Gastrocnemius medialis (tissue), 4 donors: ENCODE measurements around the gene RRP36. TPM values are rescaled to one million over a fixed set of nuclear protein-coding genes. Genes with fewer than 3 reads are reported as not detected.
A peak's percentile ranks its signal among the peaks of the same experiment; 100 is the strongest.

Experiments
- ATAC-seq, 2 donors: fragments of 150-250 bp; one replicate each; pipeline ENCODE4 v1.9.1; 2016
- DNase-seq, 2 donors: peaks; one replicate each; pipeline ENCODE4 v3.0.0-alpha.2; 2019
- H3K27ac ChIP-seq, 4 donors: fragments of 200-600 bp; sonication (generic); 1 replicate in 1 of 4; 2 replicates in 3 of 4; pipeline ENCODE4 v1.5.1; 2016 to 2018; ENCODE audit warnings: mild to moderate bottlenecking in 2 of 4, moderate library complexity in 1 of 4
- H3K27me3 ChIP-seq, 3 donors: fragments of 200-600 bp; sonication (generic) in 2 of 3; 1 replicate in 1 of 3; 2 replicates in 2 of 3; pipeline versions ENCODE4 v1.5.1 to v1.6.0; 2016 to 2019; ENCODE audit warnings: mild to moderate bottlenecking in 1 of 3, moderate library complexity in 1 of 3
- H3K36me3 ChIP-seq, 2 donors: fragments of 200-600 bp; sonication (generic) in 1 of 2; one replicate each; pipeline ENCODE4 v1.5.1; 2017 to 2018
- H3K4me1 ChIP-seq, 2 donors: fragments of 200-600 bp; sonication (generic) in 1 of 2; one replicate each; pipeline ENCODE4 v1.5.1; 2016 to 2017; ENCODE audit warnings: mild to moderate bottlenecking in 2 of 2
- H3K4me3 ChIP-seq, 4 donors: fragments of 200-600 bp; sonication (generic) in 3 of 4; 1 replicate in 1 of 4; 2 replicates in 3 of 4; pipeline ENCODE4 v1.5.1; 2016 to 2019; ENCODE audit warnings: mild to moderate bottlenecking in 2 of 4
- H3K9me3 ChIP-seq, 3 donors: fragments of 200-600 bp; sonication (generic) in 2 of 3; 1 replicate in 1 of 3; 2 replicates in 2 of 3; pipeline ENCODE4 v1.5.1; 2016 to 2019
- POLR2A ChIP-seq, 2 donors: fragments of 450-650 bp; IDR thresholded peaks; one replicate each; pipeline ENCODE4 v1.6.1; 2017; ENCODE audit warnings: antibody characterized with exemption in 2 of 2, mild to moderate bottlenecking in 2 of 2, moderate library complexity in 2 of 2
- in situ Hi-C, 4 donors: fragments of 200-750 bp; cut with MboI; loops; one replicate each; pipeline versions ENCODE4 v1.15.0 to v1.8.0; 2017; ENCODE audit warnings: low sequenced_read_pairs in 4 of 4
- intact Hi-C: fragments of 100-400 bp; cut with DNase I; formaldehyde crosslinking; loops from one replicate; pipeline ENCODE4 v1.15.1; 2023; ENCODE audit warnings: low total_unique reads
- total RNA-seq, 4 donors: library from RNA; depleted of rRNA; stranded (reverse); fragments of >200 nt; gene quantifications; one replicate each; pipeline versions ENCODE4 v1.1.0 to v1.2.3, GENCODE V29; 2016
- TF ChIP-seq, protein P1 (sequence below), 5 experiments: fragments of 450-650 bp in 3 of 5; fragments of 200-600 bp in 2 of 5; sonication (generic) in 2 of 5; IDR thresholded peaks in 4 of 5; conservative IDR thresholded peaks in 1 of 5; 1 replicate in 4 of 5; 2 replicates in 1 of 5; pipeline ENCODE4 v1.5.1; 2016 to 2019; ENCODE audit warnings: antibody characterized with exemption in 5 of 5, mild to moderate bottlenecking in 3 of 5, moderate library complexity in 3 of 5

Gene RRP36
- total RNA-seq, 4 donors from 2014 or later, result 37.7 to 64.3 (median 51.0) TPM

DNA sequence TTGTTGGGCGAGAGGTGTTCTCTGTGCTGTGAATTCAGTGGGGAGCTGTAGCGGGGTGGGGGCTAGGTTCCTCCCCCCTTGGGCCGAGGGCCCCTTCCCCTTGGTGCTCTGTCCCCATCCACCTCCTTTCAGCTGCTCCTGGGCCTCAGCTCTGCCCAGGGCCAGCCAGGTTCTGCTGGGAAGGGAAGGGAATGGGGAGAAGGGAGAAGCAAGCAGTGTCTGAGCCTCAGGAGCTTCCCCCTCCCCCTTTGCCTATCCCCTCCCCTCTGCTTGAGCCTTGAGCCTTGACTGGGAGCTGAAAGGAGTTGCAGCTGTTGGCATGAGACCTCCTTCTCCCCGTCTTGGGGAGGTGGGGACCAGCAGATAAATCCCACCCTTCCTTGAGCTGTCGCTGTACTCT lies 576 bp upstream of the RRP36 start:
- no peak for TF ChIP-seq POLR2A (IDR thresholded peaks at IDR 0.05)
- TF ChIP-seq, protein P1, sequence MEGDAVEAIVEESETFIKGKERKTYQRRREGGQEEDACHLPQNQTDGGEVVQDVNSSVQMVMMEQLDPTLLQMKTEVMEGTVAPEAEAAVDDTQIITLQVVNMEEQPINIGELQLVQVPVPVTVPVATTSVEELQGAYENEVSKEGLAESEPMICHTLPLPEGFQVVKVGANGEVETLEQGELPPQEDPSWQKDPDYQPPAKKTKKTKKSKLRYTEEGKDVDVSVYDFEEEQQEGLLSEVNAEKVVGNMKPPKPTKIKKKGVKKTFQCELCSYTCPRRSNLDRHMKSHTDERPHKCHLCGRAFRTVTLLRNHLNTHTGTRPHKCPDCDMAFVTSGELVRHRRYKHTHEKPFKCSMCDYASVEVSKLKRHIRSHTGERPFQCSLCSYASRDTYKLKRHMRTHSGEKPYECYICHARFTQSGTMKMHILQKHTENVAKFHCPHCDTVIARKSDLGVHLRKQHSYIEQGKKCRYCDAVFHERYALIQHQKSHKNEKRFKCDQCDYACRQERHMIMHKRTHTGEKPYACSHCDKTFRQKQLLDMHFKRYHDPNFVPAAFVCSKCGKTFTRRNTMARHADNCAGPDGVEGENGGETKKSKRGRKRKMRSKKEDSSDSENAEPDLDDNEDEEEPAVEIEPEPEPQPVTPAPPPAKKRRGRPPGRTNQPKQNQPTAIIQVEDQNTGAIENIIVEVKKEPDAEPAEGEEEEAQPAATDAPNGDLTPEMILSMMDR (IDR thresholded peaks at IDR 0.05 in 4 of 5, conservative IDR thresholded peaks at IDR 0.05 in 1 of 5), result no peak
- H3K36me3 ChIP-seq, result peaks cover 0 to 45% of the 10 kb centered on the region in 2 donors
- ATAC-seq (peak; percentile 1 to 15), DNase-seq (peak in 1 of 2 donors; percentile 40)
- peaks cover 85 to 87% of the 10 kb centered on the region in 2 donors for H3K4me1 ChIP-seq
- H3K27ac ChIP-seq, result peak overlapping the region; percentile 95 to 98 (median 98)
- peak overlapping the region; percentile 65 to 93 (median 84) for H3K4me3 ChIP-seq
- in situ Hi-C loops, result no loop called here
- no peaks in the 10 kb centered on the region for H3K9me3 ChIP-seq
- no peaks in the 10 kb centered on the region for H3K27me3 ChIP-seq
- intact Hi-C loops, result no loop called here

DNA sequence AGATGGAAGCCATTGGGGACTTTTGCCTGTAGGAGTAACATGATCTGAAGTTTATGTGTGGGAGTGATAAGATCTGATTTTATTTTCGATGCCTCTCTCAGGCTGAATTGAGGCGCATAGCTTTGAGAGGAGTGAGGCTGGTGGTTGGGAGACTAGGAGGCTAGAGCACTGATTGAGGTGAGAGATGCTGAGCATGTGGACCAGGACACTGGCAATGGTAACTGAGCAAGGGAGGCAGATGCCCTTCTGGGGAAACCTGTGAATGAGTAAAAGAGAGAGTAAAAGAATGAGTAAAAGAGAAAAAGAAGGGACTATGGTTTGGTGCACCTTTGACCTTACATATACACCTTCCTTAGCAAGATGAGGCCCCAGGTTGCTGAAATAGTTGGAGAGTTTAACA lies 3.0 kb downstream of the RRP36 start:
- no peak overlapping the region for H3K4me3 ChIP-seq
- in situ Hi-C loops (no loop called here), intact Hi-C loops (no loop called here)
- H3K4me1 ChIP-seq, result peaks cover 64 to 65% of the 10 kb centered on the region in 2 donors
- ATAC-seq, result no peak
- no peak for TF ChIP-seq POLR2A (IDR thresholded peaks at IDR 0.05)
- TF ChIP-seq, protein P1 (IDR thresholded peaks at IDR 0.05 in 4 of 5, conservative IDR thresholded peaks at IDR 0.05 in 1 of 5), result no peak
- no peaks in the 10 kb centered on the region for H3K9me3 ChIP-seq
- peak overlapping the region in 3 of 4 donors; percentile 24 to 84 (median 76) for H3K27ac ChIP-seq
- H3K27me3 ChIP-seq, result no peaks in the 10 kb centered on the region
- H3K36me3 ChIP-seq, result peaks cover 0 to 48% of the 10 kb centered on the region in 2 donors
- DNase-seq, result no peak

DNA sequence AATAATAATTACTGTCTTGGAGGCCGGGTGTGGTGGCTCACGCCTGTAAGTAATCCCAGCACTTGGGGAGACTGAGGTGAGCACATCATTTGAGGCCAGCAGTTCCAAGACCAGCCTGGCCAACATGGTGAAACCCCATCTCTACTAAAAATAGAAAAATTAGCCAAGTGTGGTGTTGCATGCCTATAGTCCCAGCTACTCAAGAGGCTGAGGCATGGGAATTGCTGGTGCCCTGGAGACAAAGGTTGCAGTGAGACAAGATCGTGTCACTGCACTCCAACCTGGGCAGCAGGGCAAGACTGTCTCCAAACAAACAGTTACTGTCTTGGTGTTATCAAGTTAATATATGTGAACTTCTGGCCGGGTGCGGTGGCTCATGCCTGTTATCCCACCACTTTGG lies 4.9 kb downstream of the RRP36 start:
- DNase-seq, result peak in 1 of 2 donors; percentile 81
- peaks cover 46 to 47% of the 10 kb centered on the region in 2 donors for H3K4me1 ChIP-seq
- no peaks in the 10 kb centered on the region for H3K9me3 ChIP-seq
- H3K4me3 ChIP-seq, result no peak overlapping the region
- TF ChIP-seq, protein P1 (IDR thresholded peaks at IDR 0.05 in 4 of 5, conservative IDR thresholded peaks at IDR 0.05 in 1 of 5), result no peak
- no peak for TF ChIP-seq POLR2A (IDR thresholded peaks at IDR 0.05)
- in situ Hi-C loops, result no loop called here
- peak overlapping the region; percentile 64 to 84 (median 76) for H3K27ac ChIP-seq
- peaks cover 0 to 57% of the 10 kb centered on the region in 2 donors for H3K36me3 ChIP-seq
- peak; percentile 65 to 72 for ATAC-seq
- intact Hi-C loops, result no loop called here
- no peaks in the 10 kb centered on the region for H3K27me3 ChIP-seq

DNA sequence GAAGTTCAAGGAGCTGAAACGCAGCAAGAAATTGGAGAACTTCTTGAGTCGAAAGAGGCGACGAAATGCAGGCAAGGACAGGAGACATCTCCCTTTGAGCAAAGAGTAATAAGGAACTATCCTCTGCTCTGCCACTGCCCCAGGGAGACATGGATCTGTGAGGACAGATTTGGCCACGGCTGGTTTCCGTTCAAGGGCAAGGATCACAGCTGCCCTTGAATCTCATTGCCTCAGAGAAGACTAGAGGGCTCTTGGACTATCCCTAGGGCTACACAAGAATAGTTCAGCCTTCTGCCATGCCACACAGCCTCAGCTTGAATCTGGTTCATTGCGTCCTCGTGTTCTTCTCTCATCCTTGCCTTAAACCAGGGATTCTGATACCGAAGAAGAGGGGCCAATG lies 7.7 kb downstream of the RRP36 start:
- peak in 1 of 2 donors; percentile 47 for DNase-seq
- H3K4me1 ChIP-seq, result peaks cover 26 to 34% of the 10 kb centered on the region in 2 donors
- in situ Hi-C loops, result no loop called here
- peak in 1 of 2 donors; percentile 61 for ATAC-seq
- H3K36me3 ChIP-seq, result peaks cover 0 to 65% of the 10 kb centered on the region in 2 donors
- H3K27ac ChIP-seq, result peak overlapping the region in 3 of 4 donors; percentile 1 to 84 (median 10)
- intact Hi-C loops, result no loop called here
- H3K27me3 ChIP-seq, result no peaks in the 10 kb centered on the region
- TF ChIP-seq POLR2A (IDR thresholded peaks at IDR 0.05), result no peak
- TF ChIP-seq, protein P1 (IDR thresholded peaks at IDR 0.05 in 4 of 5, conservative IDR thresholded peaks at IDR 0.05 in 1 of 5), result no peak
- H3K4me3 ChIP-seq, result no peak overlapping the region
- H3K9me3 ChIP-seq, result no peaks in the 10 kb centered on the region

GRCh38 chr6:43032326-43032725 lies 10.9 kb downstream of the RRP36 start:
- TF ChIP-seq, protein P1 (IDR thresholded peaks at IDR 0.05 in 4 of 5, conservative IDR thresholded peaks at IDR 0.05 in 1 of 5), result no peak
- TF ChIP-seq POLR2A (IDR thresholded peaks at IDR 0.05), result no peak
- DNase-seq, result no peak
- in situ Hi-C loops (no loop called here), intact Hi-C loops (no loop called here)
- ATAC-seq, result no peak
- Histone ChIP-seq H3K9me3 (no peaks in the 10 kb centered on the region), H3K4me1 (peaks cover 25 to 28% of the 10 kb centered on the region in 2 donors), H3K27me3 (no peaks in the 10 kb centered on the region), H3K27ac (peak overlapping the region in 1 of 4 donors; percentile 48), H3K36me3 (peaks cover 0 to 47% of the 10 kb centered on the region in 2 donors), H3K4me3 (no peak overlapping the region)
